ENCODE data around the gene OR6S1.

The OR6S1 gene

GRCh38 chr14:20641591-20641990 is at the start of gene OR6S1:
Gene OR6S1 (minus strand): TSS chr14:20641691. CDS start chr14:20641691, 0 bp downstream.
- no peak for DNase-seq (ENCODE audit: low spot score)

GRCh38 chr14:20690848-20691640 is 49.6 kb upstream of the OR6S1 start:
- DNase-seq (ENCODE audit: low spot score): peak; percentile 74

- no peak for DNase-seq (ENCODE audit: low spot score)
Measured at GRCh38 chr14:20688167-20688839, 46.8 kb upstream of the OR6S1 start, which contains the start of gene ANG. Gene ANG (plus strand): TSS chr14:20688764. CDS start chr14:20693565, 4,801 bp downstream.

GRCh38 chr14:20687362-20688166 is 46.1 kb upstream of the OR6S1 start:
- no peak for DNase-seq (ENCODE audit: low spot score)

GRCh38 chr14:20686386-20687143 is 45.1 kb upstream of the OR6S1 start:
- no peak for DNase-seq (ENCODE audit: low spot score)

GRCh38 chr14:20684662-20685456 is 43.4 kb upstream of the OR6S1 start:
- no peak for DNase-seq (ENCODE audit: low spot score)

- DNase-seq (ENCODE audit: low spot score): peak; percentile 83
Measured at GRCh38 chr14:20683891-20684661, 42.6 kb upstream of the OR6S1 start, which contains the start of gene RNASE4. Gene RNASE4 (plus strand): TSS chr14:20684560. CDS start chr14:20699372, 14,812 bp downstream.

- DNase-seq (ENCODE audit: low spot score): peak; percentile 91
Measured at GRCh38 chr14:20683125-20683890, 41.8 kb upstream of the OR6S1 start.

- DNase-seq (ENCODE audit: low spot score): peak; percentile 97
Measured at GRCh38 chr14:20682435-20683124, 41.1 kb upstream of the OR6S1 start.

GRCh38 chr14:20682127-20682434 is 40.6 kb upstream of the OR6S1 start:
- no peak for DNase-seq (ENCODE audit: low spot score)

GRCh38 chr14:20681348-20682126 is 40.0 kb upstream of the OR6S1 start:
- peak; percentile 91 for DNase-seq (ENCODE audit: low spot score)

- no peak for DNase-seq (ENCODE audit: low spot score)
Measured at GRCh38 chr14:20680843-20681347, 39.4 kb upstream of the OR6S1 start.

GRCh38 chr14:20680363-20680762 is 38.9 kb upstream of the OR6S1 start:
- DNase-seq (ENCODE audit: low spot score): no peak

GRCh38 chr14:20679907-20680306 is 38.4 kb upstream of the OR6S1 start:
- peak; percentile 55 for DNase-seq (ENCODE audit: low spot score)

- no peak for DNase-seq (ENCODE audit: low spot score)
Measured at GRCh38 chr14:20676072-20676471, 34.6 kb upstream of the OR6S1 start.

- no peak for DNase-seq (ENCODE audit: low spot score)
Measured at GRCh38 chr14:20675669-20676068, 34.2 kb upstream of the OR6S1 start.

- DNase-seq (ENCODE audit: low spot score): no peak
Measured at GRCh38 chr14:20671597-20672283, 30.2 kb upstream of the OR6S1 start.

Measured in putamen (tissue), 1 donor.